CD14-positive monocyte (primary cell): Measurements from ENCODE around the gene POP4. TPM values are rescaled to one million over a fixed set of nuclear protein-coding genes. Genes with fewer than 3 reads are reported as not detected.

Source experiments
- DNase-seq, 3 donors: peaks; one replicate each; pipeline ENCODE4 v3.0.0-alpha.2; 2011 to 2022
- H2AFZ ChIP-seq: 2 replicates; pipeline ENCODE4 v1.6.0; 2012; ENCODE audit warnings: mild to moderate bottlenecking, low read depth, low read length, inconsistent platforms; ENCODE audit not compliant: insufficient read depth, poor library complexity, severe bottlenecking
- H3K27ac ChIP-seq, 2 donors: 1 replicate in 1 of 2; 2 replicates in 1 of 2; pipeline ENCODE4 v1.5.1; 2012 to 2013; ENCODE audit warnings: low read length in 2 of 2, control low read depth in 1 of 2, inconsistent platforms in 1 of 2, low read depth in 1 of 2, mild to moderate bottlenecking in 1 of 2
- H3K27me3 ChIP-seq, 2 donors: one replicate each; pipeline versions ENCODE4 v1.6.0 to v1.6.1; 2011 to 2013; ENCODE audit warnings: low read length in 2 of 2; ENCODE audit not compliant: control insufficient read depth in 2 of 2, insufficient read depth in 2 of 2
- H3K36me3 ChIP-seq, 2 donors: replicated peaks in 1 of 2; 1 replicate in 1 of 2; 2 replicates in 1 of 2; pipeline versions ENCODE4 v1.5.1 to v1.6.1; 2012 to 2013; ENCODE audit warnings: low read length in 2 of 2, control low read depth in 1 of 2, inconsistent platforms in 1 of 2, mild to moderate bottlenecking in 1 of 2; ENCODE audit not compliant: insufficient read depth in 2 of 2, control insufficient read depth in 1 of 2
- H3K4me1 ChIP-seq, 2 donors: 1 replicate in 1 of 2; 2 replicates in 1 of 2; pipeline versions ENCODE4 v1.5.1 to v1.6.1; 2012 to 2013; ENCODE audit warnings: low read length in 2 of 2, control low read depth in 1 of 2, inconsistent platforms in 1 of 2, mild to moderate bottlenecking in 1 of 2, moderate library complexity in 1 of 2; ENCODE audit not compliant: insufficient read depth in 2 of 2, control insufficient read depth in 1 of 2
- H3K4me2 ChIP-seq: replicated peaks from 2 replicates; pipeline ENCODE3; 2012; ENCODE audit warnings: low read length, moderate library complexity, mild to moderate bottlenecking; ENCODE audit not compliant: poor library complexity, severe bottlenecking; ENCODE audit errors: extremely low read depth
- H3K4me3 ChIP-seq, 3 experiments: fragments of 200-600 bp in 1 of 3; sonication (generic) in 1 of 3; replicated peaks in 1 of 3; 1 replicate in 2 of 3; 2 replicates in 1 of 3; pipeline ENCODE4 v1.5.1; 2011 to 2013; ENCODE audit warnings: low read length in 3 of 3, mild to moderate bottlenecking in 3 of 3, control low read depth in 2 of 3, low read depth in 2 of 3, inconsistent platforms in 1 of 3, moderate library complexity in 1 of 3
- H3K79me2 ChIP-seq: 2 replicates; pipeline ENCODE4 v1.6.0; 2012; ENCODE audit warnings: mild to moderate bottlenecking, control low read depth, inconsistent platforms, low read length, moderate library complexity; ENCODE audit not compliant: insufficient read depth
- H3K9ac ChIP-seq: 2 replicates; pipeline ENCODE4 v1.6.0; 2017; ENCODE audit warnings: low read length, mild to moderate bottlenecking; ENCODE audit not compliant: insufficient read depth, poor library complexity, severe bottlenecking
- H3K9me3 ChIP-seq, 2 donors: replicated peaks in 1 of 2; 1 replicate in 1 of 2; 2 replicates in 1 of 2; pipeline versions ENCODE4 v1.5.1 to v1.6.1; 2012 to 2013; ENCODE audit warnings: low read length in 2 of 2, control low read depth in 1 of 2; ENCODE audit not compliant: control insufficient read depth in 1 of 2, insufficient read depth in 1 of 2
- H4K20me1 ChIP-seq: 2 replicates; pipeline ENCODE4 v1.6.0; 2012; ENCODE audit warnings: mild to moderate bottlenecking, low read length, control low read depth, moderate library complexity; ENCODE audit not compliant: insufficient read depth
- H3K27ac Mint-ChIP-seq, 7 donors: one replicate each; pipeline ENCODE4 v1.8.0; 2020; ENCODE audit warnings: mild to moderate bottlenecking in 7 of 7, mixed read lengths in 7 of 7, moderate library complexity in 6 of 7, inconsistent platforms in 2 of 7
- H3K27me3 Mint-ChIP-seq, 3 donors: one replicate each; pipeline ENCODE4 v1.8.0; 2021 to 2022; ENCODE audit warnings: low read depth in 3 of 3, mild to moderate bottlenecking in 3 of 3, mixed read lengths in 3 of 3, moderate library complexity in 3 of 3, inconsistent platforms in 1 of 3
- H3K36me3 Mint-ChIP-seq, 2 donors: one replicate each; pipeline ENCODE4 v1.8.0; 2020; ENCODE audit warnings: mixed read lengths in 2 of 2, inconsistent platforms in 1 of 2, mild to moderate bottlenecking in 1 of 2
- H3K4me1 Mint-ChIP-seq: one replicate; pipeline ENCODE4 v1.8.0; 2020; ENCODE audit warnings: mild to moderate bottlenecking, mixed read lengths
- H3K4me3 Mint-ChIP-seq, 2 donors: one replicate each; pipeline ENCODE4 v1.8.0; 2020; ENCODE audit warnings: mild to moderate bottlenecking in 2 of 2, mixed read lengths in 2 of 2, moderate library complexity in 1 of 2
- H3K9me3 Mint-ChIP-seq, 7 donors: one replicate each; pipeline ENCODE4 v1.8.0; 2020 to 2022; ENCODE audit warnings: mixed read lengths in 7 of 7, mild to moderate bottlenecking in 6 of 7, moderate library complexity in 6 of 7, inconsistent platforms in 2 of 7
- WGBS: methylation state at CpG from one replicate; pipeline ENCODE4 v1.1.5; 2013; ENCODE audit warnings: missing lambda C conversion rate; ENCODE audit not compliant: insufficient coverage; 5-methylcytosine and 5-hydroxymethylcytosine counted together
- intact Hi-C, 2 donors: fragments of 100-400 bp; cut with micrococcal nuclease; formaldehyde crosslinking; loops; one replicate each; pipeline versions ENCODE4 v1.15.0 to v1.15.1; 2023
- polyA plus RNA-seq, 3 donors: library from polyadenylated mRNA; depleted of rRNA in 1 of 3; unstranded in 2 of 3; stranded (reverse) in 1 of 3; fragments of 300-500 nt in 2 of 3; fragments of >200 nt in 1 of 3; fragmentation: Illumina TruSeq in 2 of 3; gene quantifications; 1 replicate in 2 of 3; 2 replicates in 1 of 3; pipeline ENCODE4 v1.2.3, GENCODE V29; 2012 to 2021
- TF ChIP-seq, protein P1 (sequence below): fragments of 200-600 bp; IDR thresholded peaks from one replicate; pipeline ENCODE4 v1.8.0; 2022; ENCODE audit warnings: antibody characterized with exemption, mild to moderate bottlenecking

POP4 gene
- polyA plus RNA-seq, 3 donors: 49.9 to 162 (median 161) TPM

GRCh38 chr19:29634002-29634401 lies 27.9 kb downstream of the POP4 start:
- H3K27ac Mint-ChIP-seq: no peak overlapping the region
- TF ChIP-seq, protein P1, sequence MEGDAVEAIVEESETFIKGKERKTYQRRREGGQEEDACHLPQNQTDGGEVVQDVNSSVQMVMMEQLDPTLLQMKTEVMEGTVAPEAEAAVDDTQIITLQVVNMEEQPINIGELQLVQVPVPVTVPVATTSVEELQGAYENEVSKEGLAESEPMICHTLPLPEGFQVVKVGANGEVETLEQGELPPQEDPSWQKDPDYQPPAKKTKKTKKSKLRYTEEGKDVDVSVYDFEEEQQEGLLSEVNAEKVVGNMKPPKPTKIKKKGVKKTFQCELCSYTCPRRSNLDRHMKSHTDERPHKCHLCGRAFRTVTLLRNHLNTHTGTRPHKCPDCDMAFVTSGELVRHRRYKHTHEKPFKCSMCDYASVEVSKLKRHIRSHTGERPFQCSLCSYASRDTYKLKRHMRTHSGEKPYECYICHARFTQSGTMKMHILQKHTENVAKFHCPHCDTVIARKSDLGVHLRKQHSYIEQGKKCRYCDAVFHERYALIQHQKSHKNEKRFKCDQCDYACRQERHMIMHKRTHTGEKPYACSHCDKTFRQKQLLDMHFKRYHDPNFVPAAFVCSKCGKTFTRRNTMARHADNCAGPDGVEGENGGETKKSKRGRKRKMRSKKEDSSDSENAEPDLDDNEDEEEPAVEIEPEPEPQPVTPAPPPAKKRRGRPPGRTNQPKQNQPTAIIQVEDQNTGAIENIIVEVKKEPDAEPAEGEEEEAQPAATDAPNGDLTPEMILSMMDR: no peak
- H3K36me3 Mint-ChIP-seq: no peaks in the 10 kb centered on the region
- H3K9me3 Mint-ChIP-seq: peaks cover 0 to 3% (median 0%) of the 10 kb centered on the region in 7 donors
- no peak for DNase-seq
- no peak overlapping the region for H3K4me2 ChIP-seq
- no peaks in the 10 kb centered on the region for H3K36me3 ChIP-seq
- no peak overlapping the region for H3K4me3 Mint-ChIP-seq
- H3K27me3 Mint-ChIP-seq: peaks cover 0 to 2% (median 2%) of the 10 kb centered on the region in 3 donors
- no peaks in the 10 kb centered on the region for H3K79me2 ChIP-seq
- no peak overlapping the region for H3K4me3 ChIP-seq
- H4K20me1 ChIP-seq: no peaks in the 10 kb centered on the region
- no peak overlapping the region for H3K9ac ChIP-seq
- H3K9me3 ChIP-seq: no peaks in the 10 kb centered on the region
- no peak overlapping the region for H3K27ac ChIP-seq
- intact Hi-C loops: no loop called here
- no peaks in the 10 kb centered on the region for H3K27me3 ChIP-seq
- no peaks in the 10 kb centered on the region for H3K4me1 ChIP-seq
- H2AFZ ChIP-seq: no peak overlapping the region
- H3K4me1 Mint-ChIP-seq: no peaks in the 10 kb centered on the region
- no CpG with 5 or more reads among the region's 2 CpGs for WGBS

- Mint-ChIP-seq H3K4me3 (no peak overlapping the region), H3K9me3 (peaks cover 0 to 3% (median 0%) of the 10 kb centered on the region in 7 donors), H3K27me3 (peaks cover 1 to 2% (median 2%) of the 10 kb centered on the region in 3 donors), H3K36me3 (no peaks in the 10 kb centered on the region), H3K4me1 (no peaks in the 10 kb centered on the region), H3K27ac (no peak overlapping the region)
- H3K36me3 ChIP-seq: no peaks in the 10 kb centered on the region
- no peak for DNase-seq
- no peaks in the 10 kb centered on the region for H4K20me1 ChIP-seq
- TF ChIP-seq, protein P1: no peak
- H3K27ac ChIP-seq: no peak overlapping the region
- H3K9me3 ChIP-seq: no peaks in the 10 kb centered on the region
- no peak overlapping the region for H3K4me2 ChIP-seq
- H3K9ac ChIP-seq: no peak overlapping the region
- H3K79me2 ChIP-seq: no peaks in the 10 kb centered on the region
- no peak overlapping the region for H2AFZ ChIP-seq
- no peaks in the 10 kb centered on the region for H3K27me3 ChIP-seq
- H3K4me1 ChIP-seq: no peaks in the 10 kb centered on the region
- WGBS: 100% methylated on average over 2 of the region's 6 CpGs
- intact Hi-C loops: no loop called here
- no peak overlapping the region for H3K4me3 ChIP-seq
These were observed 28.5 kb downstream of the POP4 start for GRCh38 chr19:29634423-29635130.
